Ovary (tissue), 9 donors: ENCODE data around the gene OR52K2. TPM values are rescaled to one million over a fixed set of nuclear protein-coding genes. Genes with fewer than 3 reads are reported as not detected.

Experiments
- DNase-seq, 5 donors: peaks; one replicate each; pipeline ENCODE4 v3.0.0-alpha.2; 2019 to 2020
- H3K27ac ChIP-seq, 2 donors: fragments of 200-600 bp; one replicate each; pipeline versions ENCODE4 v1.5.1 to v1.8.0; 2019 to 2022
- H3K27me3 ChIP-seq: fragments of 200-600 bp; one replicate; pipeline ENCODE4 v1.8.0; 2022
- H3K36me3 ChIP-seq: fragments of 200-600 bp; sonication (generic); one replicate; pipeline ENCODE4 v1.5.1; 2019
- H3K4me1 ChIP-seq: one replicate; pipeline ENCODE4 v1.8.1; 2013; ENCODE audit warnings: mild to moderate bottlenecking, moderate library complexity; ENCODE audit not compliant: insufficient read depth
- H3K4me3 ChIP-seq: fragments of 200-600 bp; sonication (generic); one replicate; pipeline ENCODE4 v1.5.1; 2017
- H3K9me3 ChIP-seq, 2 donors: fragments of 200-600 bp in 1 of 2; sonication (generic) in 1 of 2; one replicate each; pipeline versions ENCODE4 v1.5.1 to v1.8.1; 2013 to 2019; ENCODE audit warnings: mild to moderate bottlenecking in 1 of 2, moderate library complexity in 1 of 2
- EP300 ChIP-seq: sonication (generic); formaldehyde crosslinking; IDR thresholded peaks from one replicate; pipeline ENCODE4 v1.6.1; 2017; ENCODE audit warnings: antibody characterized with exemption
- POLR2A ChIP-seq: fragments of 450-650 bp; IDR thresholded peaks from one replicate; pipeline ENCODE4 v1.6.1; 2017; ENCODE audit warnings: antibody characterized with exemption, mild to moderate bottlenecking, moderate library complexity
- WGBS, 3 donors: extraction: QIAGEN DNeasy Blood & Tissue Kit in 1 of 3; methylation state at CpG; one replicate each; pipeline versions ENCODE4 v1.1.5 to v1.1.7; 2013 to 2017; 5-methylcytosine and 5-hydroxymethylcytosine counted together
- intact Hi-C, 4 donors: fragments of 100-400 bp; cut with DNase I; formaldehyde crosslinking; loops; one replicate each; pipeline versions ENCODE4 v1.11.0 to v1.15.1; 2022 to 2023
- polyA plus RNA-seq, 2 donors: library from polyadenylated mRNA; stranded (reverse); fragments of 200-250 nt in 1 of 2; fragments of 350-450 nt in 1 of 2; fragmentation: Illumina TruSeq in 1 of 2; extraction: RNeasy Lipid Tissue Mini Kit (QIAGEN cat#74804) in 1 of 2; gene quantifications; one replicate each; pipeline ENCODE4 v1.2.3, GENCODE V29; 2013 to 2014
- total RNA-seq, 7 donors: library from RNA; depleted of rRNA in 2 of 7; stranded (reverse); fragments of >200 nt in 2 of 7; fragmentation: NEBNext Ultra II Directional in 3 of 7; extraction: Animal tissue kit (Norgen Biotek cat#: 25700) in 3 of 7; gene quantifications; one replicate each; pipeline versions ENCODE4 v1.1.0 to v1.2.4, GENCODE V29; 2016 to 2023
- TF ChIP-seq, protein P1 (sequence below), 3 donors: fragments of 450-650 bp in 2 of 3; fragments of 200-600 bp in 1 of 3; IDR thresholded peaks; one replicate each; pipeline versions ENCODE4 v1.5.1 to v1.8.0; 2016 to 2022; ENCODE audit warnings: antibody characterized with exemption in 3 of 3, mild to moderate bottlenecking in 1 of 3
- donor health status: DM: no; HTN: no; CAD: no; lungs with moderate emphysema.
- donor health status: DM: no; HTN: no; CAD: no.
- donor health status: Bipolar disorder and iron deficiency.
- donor health status: DM: yes; HTN: yes; CAD: no.
- donor health status: DM: no; HTN: no; CAD: no.
- donor health status: DM: yes; HTN: yes; CAD: no.

OR52K2 gene
- total and polyA plus RNA-seq, 9 donors: 0.25 to 0.85 (median 0.74) TPM; not detected in 6

DNA sequence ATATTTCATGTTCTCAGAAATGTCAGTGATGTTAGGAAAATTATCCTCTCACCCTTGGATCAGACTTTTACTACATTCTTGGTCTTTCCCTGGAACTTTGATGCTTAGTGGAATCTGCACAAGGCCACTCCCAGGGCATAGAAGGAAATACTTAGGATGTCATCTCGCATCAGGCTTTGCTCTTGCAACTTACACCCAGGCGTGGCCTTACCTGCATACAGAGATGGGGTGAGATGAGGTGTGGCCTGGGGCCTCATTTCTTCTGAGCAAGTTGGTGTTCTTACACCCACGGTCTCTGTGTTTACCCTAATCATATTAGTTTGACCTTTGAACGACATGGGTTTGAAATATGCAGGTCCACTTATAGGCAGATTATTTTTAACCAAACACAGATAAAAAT lies 19.0 kb upstream of the OR52K2 start:
- TF ChIP-seq POLR2A (no peak), EP300 (no peak)
- TF ChIP-seq, protein P1, sequence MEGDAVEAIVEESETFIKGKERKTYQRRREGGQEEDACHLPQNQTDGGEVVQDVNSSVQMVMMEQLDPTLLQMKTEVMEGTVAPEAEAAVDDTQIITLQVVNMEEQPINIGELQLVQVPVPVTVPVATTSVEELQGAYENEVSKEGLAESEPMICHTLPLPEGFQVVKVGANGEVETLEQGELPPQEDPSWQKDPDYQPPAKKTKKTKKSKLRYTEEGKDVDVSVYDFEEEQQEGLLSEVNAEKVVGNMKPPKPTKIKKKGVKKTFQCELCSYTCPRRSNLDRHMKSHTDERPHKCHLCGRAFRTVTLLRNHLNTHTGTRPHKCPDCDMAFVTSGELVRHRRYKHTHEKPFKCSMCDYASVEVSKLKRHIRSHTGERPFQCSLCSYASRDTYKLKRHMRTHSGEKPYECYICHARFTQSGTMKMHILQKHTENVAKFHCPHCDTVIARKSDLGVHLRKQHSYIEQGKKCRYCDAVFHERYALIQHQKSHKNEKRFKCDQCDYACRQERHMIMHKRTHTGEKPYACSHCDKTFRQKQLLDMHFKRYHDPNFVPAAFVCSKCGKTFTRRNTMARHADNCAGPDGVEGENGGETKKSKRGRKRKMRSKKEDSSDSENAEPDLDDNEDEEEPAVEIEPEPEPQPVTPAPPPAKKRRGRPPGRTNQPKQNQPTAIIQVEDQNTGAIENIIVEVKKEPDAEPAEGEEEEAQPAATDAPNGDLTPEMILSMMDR (IDR thresholded peaks at IDR 0.05): no peak
- H3K4me3 ChIP-seq: no peak overlapping the region
- H3K27me3 ChIP-seq: no peaks in the 10 kb centered on the region
- no peaks in the 10 kb centered on the region for H3K36me3 ChIP-seq
- no peaks in the 10 kb centered on the region for H3K9me3 ChIP-seq
- WGBS, 3 donors: 65 to 84% (median 70%) methylated on average over 4 of the region's 4 CpGs
- H3K4me1 ChIP-seq: no peaks in the 10 kb centered on the region
- DNase-seq: no peak
- intact Hi-C loops: no loop called here
- no peak overlapping the region for H3K27ac ChIP-seq

DNA sequence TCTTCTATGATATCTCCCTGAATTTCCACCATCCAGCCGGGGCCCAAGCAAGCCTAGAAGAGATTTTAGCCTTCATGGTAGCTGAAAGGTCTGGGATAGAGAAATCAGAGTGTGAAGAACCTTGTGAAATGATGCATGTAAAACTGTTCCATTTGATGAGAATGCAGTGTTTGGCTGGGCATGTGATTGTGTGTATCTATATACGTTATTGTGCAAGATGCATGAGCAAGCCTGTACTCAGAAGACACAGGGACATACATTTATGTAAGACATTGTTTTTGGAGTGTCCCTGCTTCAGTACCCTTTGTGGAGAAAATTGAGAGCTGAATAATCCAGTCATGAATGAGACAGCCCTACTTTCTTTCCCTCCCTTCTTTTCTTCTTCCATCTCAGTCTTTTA lies 15.2 kb upstream of the OR52K2 start:
- TF ChIP-seq POLR2A (no peak), EP300 (no peak)
- TF ChIP-seq, protein P1 (IDR thresholded peaks at IDR 0.05): no peak
- WGBS, 3 donors: 71 to 77% (median 72%) methylated on average over 2 of the region's 2 CpGs
- intact Hi-C loops: no loop called here

DNA sequence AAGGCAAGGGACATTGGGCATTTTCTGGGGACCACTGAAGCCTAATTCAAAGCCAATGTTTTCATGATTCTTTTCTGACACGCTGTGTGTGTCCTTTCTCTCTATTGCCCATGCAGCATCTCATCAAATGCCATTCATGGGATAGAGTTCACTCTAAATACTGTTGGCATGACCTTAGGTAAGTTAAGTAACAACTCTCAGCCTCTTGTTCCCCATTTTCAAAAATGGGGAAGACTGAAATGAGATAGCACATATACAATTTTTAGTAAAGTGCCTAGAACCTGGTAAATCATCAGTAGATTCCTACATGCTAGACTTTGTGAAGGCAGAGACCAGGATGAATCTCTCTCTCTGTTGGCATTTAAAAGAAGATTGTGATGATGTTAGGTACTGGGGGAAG lies 12.7 kb upstream of the OR52K2 start:
- 77 to 85% (median 83%) methylated on average over 1 of the region's 1 CpG for WGBS, 3 donors
- no peak for TF ChIP-seq POLR2A
- TF ChIP-seq, protein P1 (IDR thresholded peaks at IDR 0.05): no peak

More for the DNA sequence above, 15.2 kb upstream of the OR52K2 start:
- Histone ChIP-seq H3K9me3 (no peaks in the 10 kb centered on the region), H3K4me3 (no peak overlapping the region), H3K36me3 (no peaks in the 10 kb centered on the region), H3K27me3 (no peaks in the 10 kb centered on the region), H3K4me1 (no peaks in the 10 kb centered on the region), H3K27ac (no peak overlapping the region)
- no peak for DNase-seq

DNA sequence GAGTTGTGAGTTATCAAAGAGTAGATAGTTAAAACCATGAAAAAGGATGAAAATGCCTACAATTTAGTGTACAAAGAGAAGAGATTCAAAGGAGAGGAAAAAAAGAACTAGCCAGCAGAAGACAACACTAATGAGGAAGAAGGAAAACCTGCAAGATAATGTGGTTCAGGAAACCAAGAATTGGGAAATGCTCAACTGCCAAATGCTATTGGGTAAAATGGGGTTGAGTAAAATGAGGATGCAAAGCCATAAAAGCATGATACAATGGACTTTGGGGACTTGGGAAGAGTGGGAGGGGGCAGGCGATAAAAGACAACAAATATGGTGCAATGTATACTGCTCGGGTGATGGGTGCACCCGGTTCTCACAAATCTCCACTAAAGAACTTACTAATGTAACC lies 7.6 kb upstream of the OR52K2 start:
- no peak for DNase-seq
- TF ChIP-seq, protein P1 (IDR thresholded peaks at IDR 0.05): no peak
- no peak for TF ChIP-seq POLR2A
- no peak for TF ChIP-seq EP300
- Histone ChIP-seq H3K9me3 (no peaks in the 10 kb centered on the region), H3K4me3 (no peak overlapping the region), H3K27me3 (no peaks in the 10 kb centered on the region), H3K27ac (no peak overlapping the region), H3K4me1 (no peaks in the 10 kb centered on the region), H3K36me3 (no peaks in the 10 kb centered on the region)
- 95 to 97% (median 96%) methylated on average over 3 of the region's 3 CpGs for WGBS, 3 donors
- intact Hi-C loops: no loop called here

More for the DNA sequence above, 12.7 kb upstream of the OR52K2 start:
- Histone ChIP-seq H3K27ac (no peak overlapping the region), H3K4me3 (no peak overlapping the region), H3K27me3 (no peaks in the 10 kb centered on the region), H3K9me3 (no peaks in the 10 kb centered on the region), H3K36me3 (no peaks in the 10 kb centered on the region), H3K4me1 (no peaks in the 10 kb centered on the region)
- intact Hi-C loops: no loop called here
- DNase-seq: no peak
